ENCODE measurements around the gene EMSY.
"Not testable (repeated sequence)": the region's sequence is repeated elsewhere in the genome, so short reads cannot be mapped to it uniquely, and the experiment has no call there.

The EMSY gene

GRCh38 chr11:76572181-76572875 lies 127.5 kb downstream of the EMSY start:
- not testable (repeated sequence) for DNase-seq

GRCh38 chr11:76574406-76574805 lies 129.6 kb downstream of the EMSY start:
- DNase-seq: no peak

- DNase-seq: no peak
These were observed 130.1 kb downstream of the EMSY start for GRCh38 chr11:76574879-76575278.

- no peak for DNase-seq
These were observed 132.6 kb downstream of the EMSY start for GRCh38 chr11:76577226-76577920.

- no peak for DNase-seq
These were observed 133.3 kb downstream of the EMSY start for GRCh38 chr11:76577921-76578653.

GRCh38 chr11:76578654-76579055 lies 133.8 kb downstream of the EMSY start:
- no peak for DNase-seq

- no peak for DNase-seq
These were observed 134.4 kb downstream of the EMSY start for GRCh38 chr11:76579056-76579751.

GRCh38 chr11:76579752-76580151 lies 134.9 kb downstream of the EMSY start:
- DNase-seq: no peak

GRCh38 chr11:76582471-76582870 lies 137.7 kb downstream of the EMSY start:
- DNase-seq: not testable (repeated sequence)

- DNase-seq: no peak
These were observed 143.1 kb downstream of the EMSY start for GRCh38 chr11:76587820-76588454.

- DNase-seq: peak; percentile 60
These were observed 143.9 kb downstream of the EMSY start for GRCh38 chr11:76588455-76589325.

GRCh38 chr11:76589477-76589876 lies 144.7 kb downstream of the EMSY start:
- DNase-seq: no peak

- DNase-seq: no peak
These were observed 145.4 kb downstream of the EMSY start for GRCh38 chr11:76589964-76590950.

GRCh38 chr11:76591416-76591815 lies 146.6 kb downstream of the EMSY start:
- DNase-seq: no peak

- no peak for DNase-seq
These were observed 147.5 kb downstream of the EMSY start for GRCh38 chr11:76592025-76592914.

- no peak for DNase-seq
These were observed 148.1 kb downstream of the EMSY start for GRCh38 chr11:76592961-76593360.

GRCh38 chr11:76595091-76595490 lies 150.3 kb downstream of the EMSY start:
- DNase-seq: not testable (repeated sequence)

- DNase-seq: no peak
These were observed 151.8 kb downstream of the EMSY start for GRCh38 chr11:76596652-76597051.
